Measurements from ENCODE around the gene PIP4P1.

Gene PIP4P1

GRCh38 chr14:20469890-20470602 is 8.8 kb upstream of the PIP4P1 start:
- Histone ChIP-seq H2BK12ac (ENCODE audit: low read length) (no peak overlapping the region), H3K4me3 (ENCODE audit: low read length in 2 of 2) (peak overlapping the region; percentile 61 to 92), H3K9ac (ENCODE audit: low read depth, low read length, poor library complexity) (peak overlapping the region; percentile 99), H3K79me1 (ENCODE audit: low read depth, low read length) (peaks cover 5% of the 10 kb centered on the region), H3K4me1 (ENCODE audit: control insufficient read depth in 2 of 2, insufficient read depth in 1 of 2, low read depth in 1 of 2, low read length in 2 of 2) (peaks cover 5 to 7% of the 10 kb centered on the region in 2 donors), H3K9me3 (replicated peaks in 1 of 2; ENCODE audit: control insufficient read depth in 2 of 2, insufficient read depth in 1 of 2, low read depth in 1 of 2, low read length in 2 of 2) (no peaks in the 10 kb centered on the region), H3K27ac (replicated peaks; ENCODE audit: low read length) (no peak overlapping the region), H4K91ac (ENCODE audit: low read depth, low read length, poor library complexity) (no peak overlapping the region), H3K36me3 (replicated peaks in 1 of 2; ENCODE audit: control insufficient read depth in 2 of 2, insufficient read depth in 2 of 2, low read length in 2 of 2) (peaks cover 13 to 32% of the 10 kb centered on the region in 2 donors), H2AFZ (ENCODE audit: low read length) (peak overlapping the region; percentile 88), H4K8ac (ENCODE audit: low read depth, low read length) (no peak overlapping the region), H3K4ac (ENCODE audit: low read length) (no peak overlapping the region), H3K27me3 (ENCODE audit: control insufficient read depth in 3 of 3, insufficient read depth in 3 of 3, low read depth in 1 of 3, low read length in 3 of 3) (no peaks in the 10 kb centered on the region), H2BK120ac (ENCODE audit: low read depth, low read length) (no peak overlapping the region), H3K18ac (ENCODE audit: low read length) (peak overlapping the region; percentile 86), H2BK5ac (ENCODE audit: low read length) (peak overlapping the region; percentile 87), H3K14ac (ENCODE audit: low read length) (no peak overlapping the region), H3K23ac (ENCODE audit: low read depth, low read length, poor library complexity) (peak overlapping the region; percentile 92), H3K4me2 (ENCODE audit: insufficient read depth, low read length, poor library complexity, severe bottlenecking) (peak overlapping the region; percentile 89), H2BK15ac (ENCODE audit: low read length) (no peak overlapping the region), H2AK5ac (ENCODE audit: low read depth, low read length) (no peak overlapping the region)
- WGBS, 2 donors (ENCODE audit: extremely low coverage in 2 of 2, insufficient read length in 2 of 2, insufficient replicate concordance in 1 of 2) = no CpG with 5 or more reads among the region's 12 CpGs
- DNase-seq (ENCODE audit: low spot score) = no peak

GRCh38 chr14:20469242-20469889 is 8.1 kb upstream of the PIP4P1 start, which contains the start of gene PNP:
Gene PNP (plus strand): TSS chr14:20469406. CDS start chr14:20469525, 119 bp downstream.
- peak; percentile 87 for DNase-seq (ENCODE audit: low spot score)
- H3K27me3 ChIP-seq (ENCODE audit: control insufficient read depth in 3 of 3, insufficient read depth in 3 of 3, low read depth in 1 of 3, low read length in 3 of 3) = no peaks in the 10 kb centered on the region
- no peak within 1 kb of the TSS for H2BK12ac ChIP-seq (ENCODE audit: low read length)
- peaks cover 8 to 25% of the 10 kb centered on the region in 2 donors for H3K36me3 ChIP-seq (replicated peaks in 1 of 2; ENCODE audit: control insufficient read depth in 2 of 2, insufficient read depth in 2 of 2, low read length in 2 of 2)
- H2BK120ac ChIP-seq (ENCODE audit: low read depth, low read length) = no peak within 1 kb of the TSS
- H3K27ac ChIP-seq (replicated peaks; ENCODE audit: low read length) = peak within 1 kb of the TSS; percentile 64
- no peak within 1 kb of the TSS for H2BK15ac ChIP-seq (ENCODE audit: low read length)
- peaks cover 5 to 7% of the 10 kb centered on the region in 2 donors for H3K4me1 ChIP-seq (ENCODE audit: control insufficient read depth in 2 of 2, insufficient read depth in 1 of 2, low read depth in 1 of 2, low read length in 2 of 2)
- WGBS, 2 donors (ENCODE audit: extremely low coverage in 2 of 2, insufficient read length in 2 of 2, insufficient replicate concordance in 1 of 2) = no CpG with 5 or more reads among the region's 40 CpGs
- no peak within 1 kb of the TSS for H4K8ac ChIP-seq (ENCODE audit: low read depth, low read length)
- H3K14ac ChIP-seq (ENCODE audit: low read length) = no peak within 1 kb of the TSS
- peak within 1 kb of the TSS; percentile 88 for H2AFZ ChIP-seq (ENCODE audit: low read length)
- peak within 1 kb of the TSS; percentile 92 for H3K23ac ChIP-seq (ENCODE audit: low read depth, low read length, poor library complexity)
- H3K79me1 ChIP-seq (ENCODE audit: low read depth, low read length) = peaks cover 5% of the 10 kb centered on the region
- peak within 1 kb of the TSS; percentile 99 for H3K9ac ChIP-seq (ENCODE audit: low read depth, low read length, poor library complexity)
- H3K4me2 ChIP-seq (ENCODE audit: insufficient read depth, low read length, poor library complexity, severe bottlenecking) = peak within 1 kb of the TSS; percentile 89
- peak within 1 kb of the TSS; percentile 79 for H2AK5ac ChIP-seq (ENCODE audit: low read depth, low read length)
- peak within 1 kb of the TSS; percentile 86 for H3K18ac ChIP-seq (ENCODE audit: low read length)
- H2BK5ac ChIP-seq (ENCODE audit: low read length) = peak within 1 kb of the TSS; percentile 87
- H3K9me3 ChIP-seq (replicated peaks in 1 of 2; ENCODE audit: control insufficient read depth in 2 of 2, insufficient read depth in 1 of 2, low read depth in 1 of 2, low read length in 2 of 2) = no peaks in the 10 kb centered on the region
- peak within 1 kb of the TSS; percentile 61 to 92 for H3K4me3 ChIP-seq (ENCODE audit: low read length in 2 of 2)
- H4K91ac ChIP-seq (ENCODE audit: low read depth, low read length, poor library complexity) = no peak within 1 kb of the TSS
- peak within 1 kb of the TSS; percentile 85 for H3K4ac ChIP-seq (ENCODE audit: low read length)

GRCh38 chr14:20468764-20469241 is 7.6 kb upstream of the PIP4P1 start:
- Histone ChIP-seq H3K4me1 (ENCODE audit: control insufficient read depth in 2 of 2, insufficient read depth in 1 of 2, low read depth in 1 of 2, low read length in 2 of 2) (peaks cover 5 to 7% of the 10 kb centered on the region in 2 donors), H3K9ac (ENCODE audit: low read depth, low read length, poor library complexity) (no peak overlapping the region), H3K4me3 (ENCODE audit: low read length in 2 of 2) (peak overlapping the region; percentile 61 to 63), H3K23ac (ENCODE audit: low read depth, low read length, poor library complexity) (peak overlapping the region; percentile 92), H2BK5ac (ENCODE audit: low read length) (peak overlapping the region; percentile 87), H2AFZ (ENCODE audit: low read length) (peak overlapping the region; percentile 88), H3K79me1 (ENCODE audit: low read depth, low read length) (peaks cover 5% of the 10 kb centered on the region), H3K9me3 (replicated peaks in 1 of 2; ENCODE audit: control insufficient read depth in 2 of 2, insufficient read depth in 1 of 2, low read depth in 1 of 2, low read length in 2 of 2) (no peaks in the 10 kb centered on the region), H3K4ac (ENCODE audit: low read length) (no peak overlapping the region), H4K8ac (ENCODE audit: low read depth, low read length) (no peak overlapping the region), H4K91ac (ENCODE audit: low read depth, low read length, poor library complexity) (no peak overlapping the region), H2AK5ac (ENCODE audit: low read depth, low read length) (no peak overlapping the region), H3K14ac (ENCODE audit: low read length) (no peak overlapping the region), H3K36me3 (replicated peaks in 1 of 2; ENCODE audit: control insufficient read depth in 2 of 2, insufficient read depth in 2 of 2, low read length in 2 of 2) (peaks cover 6 to 19% of the 10 kb centered on the region in 2 donors), H2BK15ac (ENCODE audit: low read length) (no peak overlapping the region), H2BK120ac (ENCODE audit: low read depth, low read length) (no peak overlapping the region), H3K27ac (replicated peaks; ENCODE audit: low read length) (peak overlapping the region; percentile 64), H3K4me2 (ENCODE audit: insufficient read depth, low read length, poor library complexity, severe bottlenecking) (peak overlapping the region; percentile 89), H2BK12ac (ENCODE audit: low read length) (no peak overlapping the region), H3K27me3 (ENCODE audit: control insufficient read depth in 3 of 3, insufficient read depth in 3 of 3, low read depth in 1 of 3, low read length in 3 of 3) (no peaks in the 10 kb centered on the region), H3K18ac (ENCODE audit: low read length) (peak overlapping the region; percentile 62)
- DNase-seq (ENCODE audit: low spot score) = no peak
- WGBS, 2 donors (ENCODE audit: extremely low coverage in 2 of 2, insufficient read length in 2 of 2, insufficient replicate concordance in 1 of 2) = no CpG with 5 or more reads among the region's 16 CpGs
